ENCODE data around the gene IKZF5. TPM values are rescaled to one million over a fixed set of nuclear protein-coding genes. Genes with fewer than 3 reads are reported as not detected.

Gene IKZF5
- total RNA-seq, 1 experiment from 2014 or later: 17.1 TPM

- DNase-seq (ENCODE audit: low read depth, low spot score) (no peak), ATAC-seq (no peak)
- H4K20me1 ChIP-seq (ENCODE audit: insufficient read depth): no peaks in the 10 kb centered on the region
- TF ChIP-seq ZFX (IDR thresholded peaks at IDR 0.05) (no peak), CEBPB (IDR thresholded peaks at IDR 0.05; ENCODE audit: low read depth) (no peak), SRF (IDR thresholded peaks at IDR 0.05; ENCODE audit: low read depth) (no peak), CTCF (IDR thresholded peaks at IDR 0.05 in 2 of 3, conservative IDR thresholded peaks at IDR 0.05 in 1 of 3; ENCODE audit: borderline replicate concordance in 1 of 3, insufficient read depth in 1 of 3, low read depth in 2 of 3, low read length in 2 of 3) (no peak), EZH2phosphoT487 (IDR thresholded peaks at IDR 0.05; ENCODE audit: borderline replicate concordance) (no peak), POLR2A (IDR thresholded peaks at IDR 0.05; ENCODE audit: borderline replicate concordance, extremely low read depth, insufficient read depth, insufficient read length) (no peak), TCF7L2 (IDR thresholded peaks at IDR 0.05; ENCODE audit: borderline replicate concordance, extremely low read depth, insufficient read depth, insufficient read length) (no peak), MAX (IDR thresholded peaks at IDR 0.05) (no peak), ZBTB33 (IDR thresholded peaks at IDR 0.05; ENCODE audit: extremely low read depth, insufficient replicate concordance, low read length) (no peak), POLR2AphosphoS5 (IDR thresholded peaks at IDR 0.05; ENCODE audit: low read depth, low read length) (no peak), ELF1 (IDR thresholded peaks at IDR 0.05; ENCODE audit: borderline replicate concordance, low read depth) (no peak), EGR1 (IDR thresholded peaks at IDR 0.05; ENCODE audit: low read depth) (no peak)
- BruUV-seq (replicated peaks): no TSS peak
- H3K36me3 ChIP-seq (ENCODE audit: control insufficient read depth in 1 of 2, insufficient read depth in 2 of 2, low read length in 2 of 2): no peaks in the 10 kb centered on the region
- CTCF ChIA-PET: interaction anchor here (0.9 to 1.6 kb wide), 2 partner anchors 17 to 534 kb away, joined by 3 to 4 read pairs; no protein-coding TSS in a partner anchor
- RAD21 ChIA-PET (ENCODE audit: low non-redundant PET in 1 of 2, low total read pairs in 2 of 2, uncharacterized antibody in 2 of 2, unreplicated experiment in 2 of 2): no interaction called here
- no peak overlapping the region for H3K27ac ChIP-seq (ENCODE audit: low read depth, low read length)
- POLR2A ChIA-PET: no interaction called here
- H3K4me1 ChIP-seq (ENCODE audit: control insufficient read depth in 1 of 2, insufficient read depth in 2 of 2, low read length in 2 of 2): no peaks in the 10 kb centered on the region
- H3K27me3 ChIP-seq (ENCODE audit: insufficient read depth, low read length): no peaks in the 10 kb centered on the region
- H3K79me2 ChIP-seq (ENCODE audit: insufficient read depth, low read length): no peaks in the 10 kb centered on the region
- no peak overlapping the region for H3K4me3 ChIP-seq (replicated peaks in 1 of 2; ENCODE audit: low read depth in 1 of 2, low read length in 2 of 2)
- intact Hi-C loops (cut with micrococcal nuclease): no loop called here
- H3K9me3 ChIP-seq (ENCODE audit: control insufficient read depth in 1 of 2, insufficient read depth in 1 of 2, low read depth in 1 of 2, low read length in 2 of 2): no peaks in the 10 kb centered on the region
- H3K9ac ChIP-seq (ENCODE audit: low read length): no peak overlapping the region
- H3K4me2 ChIP-seq (ENCODE audit: low read length): no peak overlapping the region
- H2AFZ ChIP-seq (ENCODE audit: low read depth, low read length, poor library complexity, severe bottlenecking): no peak overlapping the region
- H3K9me2 ChIP-seq (ENCODE audit: insufficient read depth): no peaks in the 10 kb centered on the region
Observed at GRCh38 chr10:123038782-123039631, 30.4 kb upstream of the IKZF5 start.

Measured in HCT116 (cell line).